ENCODE data around the gene CABLES2. TPM values are rescaled to one million over a fixed set of nuclear protein-coding genes. Genes with fewer than 3 reads are reported as not detected.

The CABLES2 gene
- total RNA-seq, 4 donors from 2014 or later, result 7.2 to 33.8 (median 11.1) TPM

DNA sequence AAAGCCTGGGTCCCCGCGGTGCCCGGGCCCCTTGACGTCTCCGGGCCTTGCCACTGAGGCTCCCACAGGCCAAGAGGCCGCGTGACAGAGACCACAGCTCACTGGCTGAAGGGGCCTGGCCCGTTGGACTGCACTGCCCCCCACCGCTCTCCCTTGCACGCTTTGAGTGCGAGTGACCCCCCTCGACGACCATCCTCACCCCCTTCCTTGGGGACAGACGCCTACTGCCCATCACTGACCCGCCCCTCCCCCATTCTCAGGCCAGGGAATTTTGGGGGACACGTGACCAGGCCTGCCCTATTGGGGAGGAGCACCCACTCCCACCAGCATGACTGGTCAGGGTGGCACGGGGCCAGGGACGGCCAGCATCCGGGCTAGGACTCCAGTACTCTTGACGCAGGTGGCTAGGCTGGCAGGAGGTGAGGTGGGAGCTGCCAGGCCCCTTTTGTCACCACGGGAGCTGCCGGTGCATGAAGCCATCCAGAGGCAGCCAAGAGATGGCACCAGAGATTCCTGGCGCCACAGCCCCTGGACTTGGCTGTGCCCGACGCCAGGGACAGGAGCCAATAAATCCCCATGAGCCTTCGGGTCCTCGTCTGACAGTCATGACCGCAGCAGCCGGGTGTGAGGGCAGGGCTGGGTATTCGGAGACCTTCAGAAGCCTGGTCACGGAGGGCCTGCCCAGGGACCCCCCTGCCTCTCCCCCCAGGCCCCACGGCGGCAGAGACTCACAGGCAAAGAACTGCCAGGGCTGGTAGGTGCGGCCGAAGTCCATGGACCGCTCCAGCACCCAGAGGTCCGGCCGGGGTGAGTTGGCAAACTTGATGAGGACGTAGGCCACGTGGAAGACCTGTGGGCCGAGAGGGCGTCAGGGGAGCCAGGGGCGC, 54.4 kb downstream of the CABLES2 start:
- TF ChIP-seq POLR2A (IDR thresholded peaks at IDR 0.05), result no peak
- TF ChIP-seq, protein P1, sequence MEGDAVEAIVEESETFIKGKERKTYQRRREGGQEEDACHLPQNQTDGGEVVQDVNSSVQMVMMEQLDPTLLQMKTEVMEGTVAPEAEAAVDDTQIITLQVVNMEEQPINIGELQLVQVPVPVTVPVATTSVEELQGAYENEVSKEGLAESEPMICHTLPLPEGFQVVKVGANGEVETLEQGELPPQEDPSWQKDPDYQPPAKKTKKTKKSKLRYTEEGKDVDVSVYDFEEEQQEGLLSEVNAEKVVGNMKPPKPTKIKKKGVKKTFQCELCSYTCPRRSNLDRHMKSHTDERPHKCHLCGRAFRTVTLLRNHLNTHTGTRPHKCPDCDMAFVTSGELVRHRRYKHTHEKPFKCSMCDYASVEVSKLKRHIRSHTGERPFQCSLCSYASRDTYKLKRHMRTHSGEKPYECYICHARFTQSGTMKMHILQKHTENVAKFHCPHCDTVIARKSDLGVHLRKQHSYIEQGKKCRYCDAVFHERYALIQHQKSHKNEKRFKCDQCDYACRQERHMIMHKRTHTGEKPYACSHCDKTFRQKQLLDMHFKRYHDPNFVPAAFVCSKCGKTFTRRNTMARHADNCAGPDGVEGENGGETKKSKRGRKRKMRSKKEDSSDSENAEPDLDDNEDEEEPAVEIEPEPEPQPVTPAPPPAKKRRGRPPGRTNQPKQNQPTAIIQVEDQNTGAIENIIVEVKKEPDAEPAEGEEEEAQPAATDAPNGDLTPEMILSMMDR (IDR thresholded peaks at IDR 0.05), result peak in 2 of 6 experiments; percentile 20 to 22
- Histone ChIP-seq H3K27me3 (no peaks in the 10 kb centered on the region), H3K27ac (peak overlapping the region in 1 of 4 donors; percentile 52), H3K36me3 (peaks cover 0 to 16% (median 0%) of the 10 kb centered on the region in 3 donors), H3K4me1 (peaks cover 0 to 34% (median 0%) of the 10 kb centered on the region in 4 donors), H3K9me3 (no peaks in the 10 kb centered on the region), H3K4me3 (no peak overlapping the region)
- no peak for DNase-seq

- Histone ChIP-seq H3K27ac (no peak overlapping the region), H3K4me3 (no peak overlapping the region), H3K27me3 (no peaks in the 10 kb centered on the region), H3K36me3 (peaks cover 0 to 16% (median 0%) of the 10 kb centered on the region in 3 donors), H3K4me1 (peaks cover 0 to 25% (median 0%) of the 10 kb centered on the region in 4 donors), H3K9me3 (no peaks in the 10 kb centered on the region)
- TF ChIP-seq POLR2A (IDR thresholded peaks at IDR 0.05), result no peak
- TF ChIP-seq, protein P1 (IDR thresholded peaks at IDR 0.05), result no peak
- no peak for DNase-seq
Measured at GRCh38 chr20:62351469-62352401, 55.4 kb downstream of the CABLES2 start.

DNA sequence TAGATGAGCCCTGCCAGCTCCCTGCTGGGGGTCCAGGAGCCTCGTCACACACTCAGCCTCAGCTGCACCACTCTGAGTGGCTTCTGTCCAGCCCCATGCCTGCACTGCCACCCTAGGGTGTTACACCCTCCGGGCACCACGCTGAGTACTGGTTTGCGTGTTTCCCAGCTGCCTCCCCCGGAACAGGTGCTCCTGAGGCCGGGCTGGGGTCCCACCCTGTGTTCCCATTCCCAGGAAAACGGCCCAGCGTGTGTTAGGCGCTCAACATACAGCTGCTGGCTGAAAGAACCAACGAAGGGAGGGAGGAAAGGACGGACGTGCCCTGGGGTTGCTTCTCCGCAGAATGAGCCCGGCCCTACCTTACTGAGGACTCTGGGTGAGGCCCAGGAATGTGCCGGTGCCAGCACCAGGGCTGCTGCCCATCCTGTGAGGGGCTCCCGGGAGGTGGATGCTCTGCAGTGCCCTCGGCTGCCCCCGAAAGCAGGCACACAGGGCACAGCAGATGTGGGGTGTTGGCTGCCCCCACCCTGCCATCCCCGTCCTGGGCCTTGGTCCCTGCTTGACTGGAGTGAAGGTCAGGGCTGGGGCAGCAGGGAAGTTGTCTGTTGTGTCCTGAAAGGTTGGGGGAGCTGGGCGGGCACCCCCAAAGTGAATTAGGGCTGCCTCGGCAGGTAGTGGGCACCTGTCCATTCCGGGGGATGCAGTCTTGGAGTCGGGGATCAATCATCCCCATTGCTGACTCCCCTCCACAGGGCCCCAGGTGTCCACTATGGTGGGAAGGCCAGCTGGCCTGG, 56.3 kb downstream of the CABLES2 start:
- peaks cover 0 to 16% (median 0%) of the 10 kb centered on the region in 3 donors for H3K36me3 ChIP-seq
- DNase-seq, result no peak
- TF ChIP-seq, protein P1 (IDR thresholded peaks at IDR 0.05), result no peak
- no peak for TF ChIP-seq POLR2A (IDR thresholded peaks at IDR 0.05)
- H3K4me1 ChIP-seq, result peaks cover 0 to 16% (median 0%) of the 10 kb centered on the region in 4 donors
- peak overlapping the region in 1 of 4 donors; percentile 77 for H3K27ac ChIP-seq
- no peak overlapping the region for H3K4me3 ChIP-seq
- no peaks in the 10 kb centered on the region for H3K27me3 ChIP-seq
- no peaks in the 10 kb centered on the region for H3K9me3 ChIP-seq

DNA sequence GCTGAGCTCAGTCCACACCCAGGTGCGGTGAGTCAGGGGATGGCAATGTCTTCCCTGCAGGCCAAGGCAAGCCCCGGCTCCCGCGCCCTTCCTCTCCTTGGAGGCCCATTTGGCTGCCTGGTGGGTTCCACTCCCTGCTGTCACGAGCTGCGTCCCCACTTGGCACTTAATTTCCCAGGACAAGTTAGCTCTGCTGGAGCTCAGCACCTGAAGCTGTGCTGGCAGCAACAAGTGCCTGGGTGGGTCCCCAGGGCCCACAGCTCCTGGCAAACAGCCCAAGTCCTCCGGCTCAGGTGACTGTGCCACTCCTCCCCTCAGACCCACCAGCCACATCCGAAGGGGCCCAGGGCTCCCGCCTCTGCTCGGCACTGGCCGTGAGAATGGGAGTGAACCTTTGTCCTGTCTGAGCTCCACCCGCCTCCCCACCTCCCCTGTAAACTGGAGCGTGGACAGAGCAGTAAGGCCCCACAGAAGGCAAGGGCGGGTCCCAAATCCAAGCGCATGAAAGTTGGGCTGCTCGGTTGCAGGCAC, 56.9 kb downstream of the CABLES2 start:
- Histone ChIP-seq H3K9me3 (no peaks in the 10 kb centered on the region), H3K27ac (peak overlapping the region in 1 of 4 donors; percentile 77), H3K4me1 (peaks cover 0 to 9% (median 0%) of the 10 kb centered on the region in 4 donors), H3K27me3 (no peaks in the 10 kb centered on the region), H3K36me3 (peaks cover 0 to 16% (median 0%) of the 10 kb centered on the region in 3 donors), H3K4me3 (peak overlapping the region in 1 of 4 donors; percentile 21)
- TF ChIP-seq POLR2A (IDR thresholded peaks at IDR 0.05), result no peak
- TF ChIP-seq, protein P1 (IDR thresholded peaks at IDR 0.05), result no peak
- peak in 1 of 3 donors; percentile 83 for DNase-seq
